Measurements from ENCODE around the gene ZNF568.

Gene ZNF568

DNA sequence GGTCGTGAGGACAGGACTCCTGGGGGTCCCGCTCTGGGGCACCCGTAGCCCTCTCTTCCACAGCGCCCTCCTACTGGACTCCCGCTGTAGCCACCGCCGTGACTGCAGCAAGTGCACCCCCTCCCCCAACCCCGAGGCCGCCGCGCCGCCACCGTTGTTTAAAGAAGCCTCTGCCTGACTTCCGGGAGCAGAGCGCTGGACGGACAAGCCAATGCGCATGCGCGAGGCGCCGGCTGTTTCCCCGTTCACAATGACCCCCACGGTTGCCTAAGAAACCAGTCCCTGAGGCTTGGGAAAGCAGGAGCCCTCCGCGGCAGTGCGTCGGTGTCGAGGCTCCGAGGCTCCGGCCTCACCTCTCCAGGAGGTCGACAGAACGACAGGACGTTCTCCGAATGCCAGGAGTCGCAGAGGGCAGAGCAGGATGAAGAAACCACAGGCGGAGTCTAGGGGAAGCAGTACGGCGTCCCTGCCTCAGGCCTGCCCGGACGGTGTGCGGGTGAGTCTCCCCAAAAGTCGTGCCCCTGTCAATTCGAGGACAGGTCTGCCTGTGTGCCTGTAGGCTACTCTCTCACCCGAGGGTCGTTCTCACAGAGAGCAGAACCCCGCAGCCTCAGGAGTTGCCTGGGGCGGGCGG lies 91.6 kb downstream of the ZNF568 start:
- DNase-seq, result peak; percentile 79

DNA sequence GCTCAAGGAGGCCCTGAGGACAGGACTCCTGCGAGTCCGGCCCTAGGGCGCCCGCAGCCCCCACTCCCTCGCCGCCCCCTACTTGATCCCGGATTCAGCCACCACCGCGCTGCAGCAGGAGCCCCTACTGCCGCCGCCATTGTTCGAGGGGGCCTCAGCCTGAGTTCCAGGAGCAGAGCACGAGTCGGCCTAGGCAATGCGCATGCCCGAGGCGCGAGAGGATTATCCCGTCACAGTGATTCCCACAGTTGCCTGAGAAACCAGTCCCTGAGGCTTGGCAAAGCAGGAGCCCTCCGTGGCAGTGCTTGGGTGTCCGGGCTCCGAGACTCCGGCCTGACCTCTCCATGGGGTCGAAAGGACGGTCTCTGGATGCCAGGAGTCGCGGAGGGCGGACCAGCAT lies 93.7 kb downstream of the ZNF568 start:
- DNase-seq, result no peak

DNA sequence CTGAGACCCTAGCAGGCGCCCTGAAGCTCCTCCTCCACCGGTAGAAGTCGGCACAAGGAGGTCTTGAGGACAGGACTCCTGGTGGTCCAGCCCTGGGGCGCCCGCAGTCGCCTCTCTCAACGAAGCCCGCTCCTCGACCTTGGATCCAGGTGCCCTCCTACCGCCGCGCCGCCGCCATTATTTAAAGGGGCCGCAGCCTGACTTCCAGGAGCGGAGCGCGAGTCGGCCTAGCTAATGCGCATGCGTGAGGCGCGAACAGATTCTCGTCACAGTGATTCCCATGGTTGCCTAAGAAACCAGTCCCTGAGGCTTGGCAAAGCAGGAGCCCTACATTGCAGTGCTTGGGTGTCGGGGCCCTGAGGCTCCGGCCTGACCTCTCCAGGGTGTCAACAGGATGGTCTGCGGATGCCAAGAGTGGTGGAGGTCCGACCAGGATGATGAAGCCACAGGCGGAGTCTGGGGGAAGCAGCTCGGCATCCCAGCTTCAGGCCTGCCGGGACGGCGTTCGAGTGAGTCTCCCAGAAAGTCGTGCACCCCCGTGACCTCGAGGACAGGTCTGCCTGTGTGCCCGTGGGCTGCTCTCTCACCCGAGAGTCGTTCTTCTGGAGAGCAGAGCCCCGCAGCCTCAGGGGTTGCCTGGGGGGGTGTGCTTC lies 96.1 kb downstream of the ZNF568 start:
- DNase-seq, result no peak

DNA sequence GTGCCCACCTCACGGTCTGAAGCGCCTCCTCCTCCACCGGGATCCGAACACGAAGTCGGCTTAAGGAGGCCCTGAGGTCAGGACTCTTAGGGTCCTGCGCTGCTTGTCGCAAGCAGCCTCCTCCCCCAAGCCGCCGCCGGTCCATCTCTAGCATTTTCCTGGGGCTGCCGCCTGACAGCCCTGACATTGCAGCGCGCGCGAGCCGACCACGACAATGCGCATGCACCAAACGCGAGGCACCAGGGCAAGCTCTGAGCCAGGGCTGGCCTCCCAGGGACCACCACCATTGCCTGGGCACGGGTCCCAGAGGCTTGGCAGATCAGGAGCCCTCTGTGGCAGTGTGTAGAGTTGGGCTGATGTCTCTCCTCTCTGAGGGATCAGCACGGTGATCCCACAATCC lies 98.3 kb downstream of the ZNF568 start:
- DNase-seq, result no peak

DNA sequence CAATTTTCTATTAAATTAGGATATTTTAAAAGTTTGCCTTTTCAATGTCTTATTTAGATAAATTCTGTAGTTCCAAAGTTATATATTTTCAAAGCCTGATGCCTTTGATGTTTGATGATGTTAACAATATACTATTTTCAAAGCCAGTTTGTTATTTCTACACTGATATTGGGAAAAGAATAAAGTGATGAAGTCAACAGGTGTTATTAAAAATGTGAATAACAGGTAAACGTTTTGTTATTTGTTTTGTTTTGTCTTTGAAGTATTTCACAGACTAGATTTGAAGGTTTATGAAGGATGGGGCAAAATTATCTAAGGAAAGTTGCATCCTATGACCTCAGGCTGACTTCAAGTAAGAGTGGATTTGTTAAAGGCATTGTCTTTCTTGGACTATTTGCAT lies 129.0 kb downstream of the ZNF568 start:
- no peak for DNase-seq
